ENCODE results near the gene KRTAP1-4.

GRCh38 chr17:41013181-41013580 is 16.8 kb downstream of the KRTAP1-4 start:
- TF ChIP-seq POLR2AphosphoS5 (IDR thresholded peaks at IDR 0.05) = no peak
- TF ChIP-seq POLR2A (IDR thresholded peaks at IDR 0.05) = no peak
- no peak for TF ChIP-seq CTCF (IDR thresholded peaks at IDR 0.05)
